CD14-positive monocyte (primary cell): Measurements from ENCODE around the gene TAF1B. TPM values are rescaled to one million over a fixed set of nuclear protein-coding genes. Genes with fewer than 3 reads are reported as not detected.

Experiments used
- DNase-seq, 3 donors: peaks; one replicate each; pipeline ENCODE4 v3.0.0-alpha.2; 2011 to 2022
- H2AFZ ChIP-seq: 2 replicates; pipeline ENCODE4 v1.6.0; 2012; ENCODE audit warnings: mild to moderate bottlenecking, low read depth, low read length, inconsistent platforms; ENCODE audit not compliant: insufficient read depth, poor library complexity, severe bottlenecking
- H3K27ac ChIP-seq, 2 donors: 1 replicate in 1 of 2; 2 replicates in 1 of 2; pipeline ENCODE4 v1.5.1; 2012 to 2013; ENCODE audit warnings: low read length in 2 of 2, control low read depth in 1 of 2, inconsistent platforms in 1 of 2, low read depth in 1 of 2, mild to moderate bottlenecking in 1 of 2
- H3K27me3 ChIP-seq, 2 donors: one replicate each; pipeline versions ENCODE4 v1.6.0 to v1.6.1; 2011 to 2013; ENCODE audit warnings: low read length in 2 of 2; ENCODE audit not compliant: control insufficient read depth in 2 of 2, insufficient read depth in 2 of 2
- H3K36me3 ChIP-seq, 2 donors: replicated peaks in 1 of 2; 1 replicate in 1 of 2; 2 replicates in 1 of 2; pipeline versions ENCODE4 v1.5.1 to v1.6.1; 2012 to 2013; ENCODE audit warnings: low read length in 2 of 2, control low read depth in 1 of 2, inconsistent platforms in 1 of 2, mild to moderate bottlenecking in 1 of 2; ENCODE audit not compliant: insufficient read depth in 2 of 2, control insufficient read depth in 1 of 2
- H3K4me1 ChIP-seq, 2 donors: 1 replicate in 1 of 2; 2 replicates in 1 of 2; pipeline versions ENCODE4 v1.5.1 to v1.6.1; 2012 to 2013; ENCODE audit warnings: low read length in 2 of 2, control low read depth in 1 of 2, inconsistent platforms in 1 of 2, mild to moderate bottlenecking in 1 of 2, moderate library complexity in 1 of 2; ENCODE audit not compliant: insufficient read depth in 2 of 2, control insufficient read depth in 1 of 2
- H3K4me2 ChIP-seq: replicated peaks from 2 replicates; pipeline ENCODE3; 2012; ENCODE audit warnings: low read length, moderate library complexity, mild to moderate bottlenecking; ENCODE audit not compliant: poor library complexity, severe bottlenecking; ENCODE audit errors: extremely low read depth
- H3K4me3 ChIP-seq, 3 experiments: fragments of 200-600 bp in 1 of 3; sonication (generic) in 1 of 3; replicated peaks in 1 of 3; 1 replicate in 2 of 3; 2 replicates in 1 of 3; pipeline ENCODE4 v1.5.1; 2011 to 2013; ENCODE audit warnings: low read length in 3 of 3, mild to moderate bottlenecking in 3 of 3, control low read depth in 2 of 3, low read depth in 2 of 3, inconsistent platforms in 1 of 3, moderate library complexity in 1 of 3
- H3K79me2 ChIP-seq: 2 replicates; pipeline ENCODE4 v1.6.0; 2012; ENCODE audit warnings: mild to moderate bottlenecking, control low read depth, inconsistent platforms, low read length, moderate library complexity; ENCODE audit not compliant: insufficient read depth
- H3K9ac ChIP-seq: 2 replicates; pipeline ENCODE4 v1.6.0; 2017; ENCODE audit warnings: low read length, mild to moderate bottlenecking; ENCODE audit not compliant: insufficient read depth, poor library complexity, severe bottlenecking
- H3K9me3 ChIP-seq, 2 donors: replicated peaks in 1 of 2; 1 replicate in 1 of 2; 2 replicates in 1 of 2; pipeline versions ENCODE4 v1.5.1 to v1.6.1; 2012 to 2013; ENCODE audit warnings: low read length in 2 of 2, control low read depth in 1 of 2; ENCODE audit not compliant: control insufficient read depth in 1 of 2, insufficient read depth in 1 of 2
- H4K20me1 ChIP-seq: 2 replicates; pipeline ENCODE4 v1.6.0; 2012; ENCODE audit warnings: mild to moderate bottlenecking, low read length, control low read depth, moderate library complexity; ENCODE audit not compliant: insufficient read depth
- H3K27ac Mint-ChIP-seq, 7 donors: one replicate each; pipeline ENCODE4 v1.8.0; 2020; ENCODE audit warnings: mild to moderate bottlenecking in 7 of 7, mixed read lengths in 7 of 7, moderate library complexity in 6 of 7, inconsistent platforms in 2 of 7
- H3K27me3 Mint-ChIP-seq, 3 donors: one replicate each; pipeline ENCODE4 v1.8.0; 2021 to 2022; ENCODE audit warnings: low read depth in 3 of 3, mild to moderate bottlenecking in 3 of 3, mixed read lengths in 3 of 3, moderate library complexity in 3 of 3, inconsistent platforms in 1 of 3
- H3K36me3 Mint-ChIP-seq, 2 donors: one replicate each; pipeline ENCODE4 v1.8.0; 2020; ENCODE audit warnings: mixed read lengths in 2 of 2, inconsistent platforms in 1 of 2, mild to moderate bottlenecking in 1 of 2
- H3K4me1 Mint-ChIP-seq: one replicate; pipeline ENCODE4 v1.8.0; 2020; ENCODE audit warnings: mild to moderate bottlenecking, mixed read lengths
- H3K4me3 Mint-ChIP-seq, 2 donors: one replicate each; pipeline ENCODE4 v1.8.0; 2020; ENCODE audit warnings: mild to moderate bottlenecking in 2 of 2, mixed read lengths in 2 of 2, moderate library complexity in 1 of 2
- H3K9me3 Mint-ChIP-seq, 7 donors: one replicate each; pipeline ENCODE4 v1.8.0; 2020 to 2022; ENCODE audit warnings: mixed read lengths in 7 of 7, mild to moderate bottlenecking in 6 of 7, moderate library complexity in 6 of 7, inconsistent platforms in 2 of 7
- WGBS: methylation state at CpG from one replicate; pipeline ENCODE4 v1.1.5; 2013; ENCODE audit warnings: missing lambda C conversion rate; ENCODE audit not compliant: insufficient coverage; 5-methylcytosine and 5-hydroxymethylcytosine counted together
- intact Hi-C, 2 donors: fragments of 100-400 bp; cut with micrococcal nuclease; formaldehyde crosslinking; loops; one replicate each; pipeline versions ENCODE4 v1.15.0 to v1.15.1; 2023
- polyA plus RNA-seq, 3 donors: library from polyadenylated mRNA; depleted of rRNA in 1 of 3; unstranded in 2 of 3; stranded (reverse) in 1 of 3; fragments of 300-500 nt in 2 of 3; fragments of >200 nt in 1 of 3; fragmentation: Illumina TruSeq in 2 of 3; gene quantifications; 1 replicate in 2 of 3; 2 replicates in 1 of 3; pipeline ENCODE4 v1.2.3, GENCODE V29; 2012 to 2021
- TF ChIP-seq, protein P1 (sequence below): fragments of 200-600 bp; IDR thresholded peaks from one replicate; pipeline ENCODE4 v1.8.0; 2022; ENCODE audit warnings: antibody characterized with exemption, mild to moderate bottlenecking

TAF1B gene
- polyA plus RNA-seq, 3 donors, result 6.0 to 8.4 (median 7.2) TPM

GRCh38 chr2:9905413-9905812 is 62.1 kb downstream of the TAF1B start:
- Histone ChIP-seq H3K27me3 (no peaks in the 10 kb centered on the region), H3K4me2 (no peak overlapping the region), H4K20me1 (no peaks in the 10 kb centered on the region), H3K9ac (no peak overlapping the region), H3K9me3 (no peaks in the 10 kb centered on the region), H3K36me3 (peaks cover 17 to 47% of the 10 kb centered on the region in 2 donors), H3K79me2 (no peaks in the 10 kb centered on the region), H3K4me3 (no peak overlapping the region), H3K4me1 (no peaks in the 10 kb centered on the region), H3K27ac (no peak overlapping the region), H2AFZ (no peak overlapping the region)
- peaks cover 32 to 36% of the 10 kb centered on the region in 2 donors for H3K36me3 Mint-ChIP-seq
- no peak overlapping the region for H3K4me3 Mint-ChIP-seq
- no peaks in the 10 kb centered on the region for H3K4me1 Mint-ChIP-seq
- H3K27me3 Mint-ChIP-seq, result no peaks in the 10 kb centered on the region
- H3K9me3 Mint-ChIP-seq, result no peaks in the 10 kb centered on the region
- H3K27ac Mint-ChIP-seq, result no peak overlapping the region
- TF ChIP-seq, protein P1, sequence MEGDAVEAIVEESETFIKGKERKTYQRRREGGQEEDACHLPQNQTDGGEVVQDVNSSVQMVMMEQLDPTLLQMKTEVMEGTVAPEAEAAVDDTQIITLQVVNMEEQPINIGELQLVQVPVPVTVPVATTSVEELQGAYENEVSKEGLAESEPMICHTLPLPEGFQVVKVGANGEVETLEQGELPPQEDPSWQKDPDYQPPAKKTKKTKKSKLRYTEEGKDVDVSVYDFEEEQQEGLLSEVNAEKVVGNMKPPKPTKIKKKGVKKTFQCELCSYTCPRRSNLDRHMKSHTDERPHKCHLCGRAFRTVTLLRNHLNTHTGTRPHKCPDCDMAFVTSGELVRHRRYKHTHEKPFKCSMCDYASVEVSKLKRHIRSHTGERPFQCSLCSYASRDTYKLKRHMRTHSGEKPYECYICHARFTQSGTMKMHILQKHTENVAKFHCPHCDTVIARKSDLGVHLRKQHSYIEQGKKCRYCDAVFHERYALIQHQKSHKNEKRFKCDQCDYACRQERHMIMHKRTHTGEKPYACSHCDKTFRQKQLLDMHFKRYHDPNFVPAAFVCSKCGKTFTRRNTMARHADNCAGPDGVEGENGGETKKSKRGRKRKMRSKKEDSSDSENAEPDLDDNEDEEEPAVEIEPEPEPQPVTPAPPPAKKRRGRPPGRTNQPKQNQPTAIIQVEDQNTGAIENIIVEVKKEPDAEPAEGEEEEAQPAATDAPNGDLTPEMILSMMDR, result no peak
- no CpG with 5 or more reads among the region's 1 CpG for WGBS
- DNase-seq, result no peak
- intact Hi-C loops, result no loop called here

DNA sequence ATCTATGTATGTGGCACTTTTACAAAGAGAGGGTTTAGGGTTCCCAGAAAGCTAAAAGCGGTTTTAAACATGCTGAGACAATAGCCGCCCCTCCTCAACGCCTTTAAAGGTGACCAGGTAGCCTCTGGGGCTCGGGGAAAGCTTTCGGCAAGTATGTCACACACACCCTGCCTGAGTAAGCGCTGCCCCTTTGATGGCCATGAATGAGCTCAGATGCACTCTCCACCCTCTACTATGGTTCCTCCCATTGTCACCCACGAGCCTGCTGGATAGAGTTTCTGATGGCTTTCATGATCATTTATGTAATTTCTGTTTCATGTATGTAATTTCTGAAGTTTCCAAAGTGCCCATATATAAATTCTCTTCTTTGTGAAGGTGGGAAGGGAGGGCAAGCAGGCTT is 64.1 kb downstream of the TAF1B start:
- no peak for DNase-seq
- intact Hi-C loops, result no loop called here
- TF ChIP-seq, protein P1, result no peak
- Histone ChIP-seq H3K4me2 (no peak overlapping the region), H3K9me3 (no peaks in the 10 kb centered on the region), H3K27me3 (no peaks in the 10 kb centered on the region), H2AFZ (no peak overlapping the region), H3K4me1 (no peaks in the 10 kb centered on the region), H3K79me2 (no peaks in the 10 kb centered on the region), H4K20me1 (no peaks in the 10 kb centered on the region), H3K9ac (no peak overlapping the region), H3K36me3 (peaks cover 26 to 67% of the 10 kb centered on the region in 2 donors), H3K4me3 (no peak overlapping the region), H3K27ac (no peak overlapping the region)
- no peaks in the 10 kb centered on the region for H3K27me3 Mint-ChIP-seq
- H3K27ac Mint-ChIP-seq, result no peak overlapping the region
- H3K4me1 Mint-ChIP-seq, result no peaks in the 10 kb centered on the region
- 98% methylated on average over 5 of the region's 7 CpGs for WGBS
- H3K9me3 Mint-ChIP-seq, result no peaks in the 10 kb centered on the region
- H3K36me3 Mint-ChIP-seq, result peaks cover 44 to 51% of the 10 kb centered on the region in 2 donors
- H3K4me3 Mint-ChIP-seq, result no peak overlapping the region
